Right atrium auricular region (tissue), 2 donors: ENCODE measurements around the gene NR3C2. TPM values are rescaled to one million over a fixed set of nuclear protein-coding genes. Genes with fewer than 3 reads are reported as not detected.

Source experiments
- DNase-seq: peaks from one replicate; pipeline ENCODE4 v3.0.0-alpha.2; 2019; ENCODE audit warnings: low spot score
- H3K27ac ChIP-seq, 2 donors: fragments of 200-600 bp; sonication (generic); 1 replicate in 1 of 2; 2 replicates in 1 of 2; pipeline ENCODE4 v1.5.1; 2016 to 2019
- H3K27me3 ChIP-seq, 2 donors: fragments of 200-600 bp; sonication (generic); one replicate each; pipeline versions ENCODE4 v1.5.1 to v1.6.0; 2017 to 2019
- H3K36me3 ChIP-seq: fragments of 200-600 bp; sonication (generic); one replicate; pipeline ENCODE4 v1.5.1; 2016
- H3K4me1 ChIP-seq, 2 donors: fragments of 200-600 bp; sonication (generic); one replicate each; pipeline versions ENCODE4 v1.5.1 to v1.6.0; 2017 to 2019
- H3K4me3 ChIP-seq, 2 donors: fragments of 200-600 bp; sonication (generic); 1 replicate in 1 of 2; 2 replicates in 1 of 2; pipeline ENCODE4 v1.5.1; 2017 to 2019; ENCODE audit warnings: mild to moderate bottlenecking in 1 of 2, moderate library complexity in 1 of 2
- H3K9me3 ChIP-seq, 2 donors: fragments of 200-600 bp; sonication (generic); one replicate each; pipeline ENCODE4 v1.5.1; 2019
- total RNA-seq, 2 donors: library from RNA; depleted of rRNA; stranded (reverse); fragments of >200 nt; gene quantifications; one replicate each; pipeline ENCODE4 v1.1.0, GENCODE V29; 2016
- TF ChIP-seq, protein P1 (sequence below), 2 donors: fragments of 200-600 bp; sonication (generic); IDR thresholded peaks; one replicate each; pipeline ENCODE4 v1.5.1; 2019; ENCODE audit warnings: antibody characterized with exemption in 2 of 2

NR3C2 gene
- total RNA-seq, 2 donors from 2014 or later = 15.7 to 39.9 TPM

DNA sequence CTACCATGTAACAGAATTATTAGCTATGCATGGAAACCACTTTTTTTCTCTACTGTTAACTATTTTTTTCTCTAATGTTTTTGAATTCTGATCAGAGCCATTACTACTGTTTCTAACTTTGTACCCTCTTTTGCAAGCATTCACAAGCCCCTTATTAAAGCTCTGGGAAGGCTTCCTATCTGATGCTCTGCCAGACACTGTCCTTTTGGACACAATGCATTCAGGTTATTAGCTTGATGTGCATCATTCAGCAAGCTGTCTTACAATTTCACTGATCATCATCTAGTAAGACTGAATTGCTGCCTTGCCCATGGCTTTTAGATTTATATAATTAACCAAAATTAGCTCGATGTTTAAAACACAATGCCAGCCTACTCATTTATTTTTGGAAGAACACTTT is 155.1 kb downstream of the NR3C2 start:
- no peak for DNase-seq
- TF ChIP-seq, protein P1, sequence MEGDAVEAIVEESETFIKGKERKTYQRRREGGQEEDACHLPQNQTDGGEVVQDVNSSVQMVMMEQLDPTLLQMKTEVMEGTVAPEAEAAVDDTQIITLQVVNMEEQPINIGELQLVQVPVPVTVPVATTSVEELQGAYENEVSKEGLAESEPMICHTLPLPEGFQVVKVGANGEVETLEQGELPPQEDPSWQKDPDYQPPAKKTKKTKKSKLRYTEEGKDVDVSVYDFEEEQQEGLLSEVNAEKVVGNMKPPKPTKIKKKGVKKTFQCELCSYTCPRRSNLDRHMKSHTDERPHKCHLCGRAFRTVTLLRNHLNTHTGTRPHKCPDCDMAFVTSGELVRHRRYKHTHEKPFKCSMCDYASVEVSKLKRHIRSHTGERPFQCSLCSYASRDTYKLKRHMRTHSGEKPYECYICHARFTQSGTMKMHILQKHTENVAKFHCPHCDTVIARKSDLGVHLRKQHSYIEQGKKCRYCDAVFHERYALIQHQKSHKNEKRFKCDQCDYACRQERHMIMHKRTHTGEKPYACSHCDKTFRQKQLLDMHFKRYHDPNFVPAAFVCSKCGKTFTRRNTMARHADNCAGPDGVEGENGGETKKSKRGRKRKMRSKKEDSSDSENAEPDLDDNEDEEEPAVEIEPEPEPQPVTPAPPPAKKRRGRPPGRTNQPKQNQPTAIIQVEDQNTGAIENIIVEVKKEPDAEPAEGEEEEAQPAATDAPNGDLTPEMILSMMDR (IDR thresholded peaks at IDR 0.05) = no peak
- Histone ChIP-seq H3K9me3 (no peaks in the 10 kb centered on the region), H3K4me3 (no peak overlapping the region), H3K27me3 (no peaks in the 10 kb centered on the region), H3K36me3 (no peaks in the 10 kb centered on the region), H3K27ac (no peak overlapping the region), H3K4me1 (peaks cover 0 to 56% of the 10 kb centered on the region in 2 donors)

DNA sequence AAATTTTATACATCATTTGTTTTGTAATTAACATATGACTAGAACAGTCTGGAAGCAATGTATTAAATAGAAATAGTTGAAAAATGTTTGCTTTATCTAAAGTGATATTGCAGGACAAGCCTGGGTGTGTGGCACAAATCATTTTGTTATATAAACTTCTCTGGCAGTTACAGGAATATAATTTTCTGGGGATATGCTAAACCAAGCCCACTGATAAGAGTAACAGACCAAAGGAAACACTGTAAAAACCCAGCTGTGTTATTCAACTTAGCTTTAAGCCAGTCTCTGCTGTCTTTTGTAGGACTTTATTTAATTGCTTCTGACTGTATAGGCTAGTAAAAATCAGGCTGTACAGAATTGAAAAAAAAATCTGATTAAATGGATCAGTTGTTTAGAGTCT is 156.2 kb downstream of the NR3C2 start:
- Histone ChIP-seq H3K4me3 (no peak overlapping the region), H3K27ac (no peak overlapping the region), H3K9me3 (no peaks in the 10 kb centered on the region), H3K36me3 (no peaks in the 10 kb centered on the region), H3K27me3 (no peaks in the 10 kb centered on the region), H3K4me1 (peaks cover 0 to 56% of the 10 kb centered on the region in 2 donors)
- TF ChIP-seq, protein P1 (IDR thresholded peaks at IDR 0.05) = no peak
- DNase-seq = no peak

DNA sequence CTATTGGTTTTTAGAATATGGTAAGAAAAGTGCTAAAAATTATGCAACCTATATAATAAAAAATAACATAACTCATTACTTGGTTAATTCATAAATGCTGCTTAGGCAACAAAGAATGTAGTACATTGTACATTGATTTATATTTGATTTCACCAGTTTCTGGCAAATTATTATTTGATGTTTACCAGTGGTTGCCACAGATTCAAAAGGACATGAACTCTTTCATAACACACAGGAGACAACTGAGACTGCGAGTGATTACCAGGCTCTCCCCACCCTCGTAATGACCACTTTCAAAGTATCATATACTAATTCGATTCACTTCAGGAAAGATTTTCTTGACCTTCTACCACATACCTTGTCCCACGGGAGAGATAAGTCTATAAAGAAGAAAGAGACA is 158.5 kb downstream of the NR3C2 start:
- no peak for DNase-seq
- Histone ChIP-seq H3K4me3 (no peak overlapping the region), H3K9me3 (no peaks in the 10 kb centered on the region), H3K27me3 (no peaks in the 10 kb centered on the region), H3K27ac (no peak overlapping the region), H3K36me3 (no peaks in the 10 kb centered on the region), H3K4me1 (peaks cover 0 to 54% of the 10 kb centered on the region in 2 donors)
- TF ChIP-seq, protein P1 (IDR thresholded peaks at IDR 0.05) = no peak

DNA sequence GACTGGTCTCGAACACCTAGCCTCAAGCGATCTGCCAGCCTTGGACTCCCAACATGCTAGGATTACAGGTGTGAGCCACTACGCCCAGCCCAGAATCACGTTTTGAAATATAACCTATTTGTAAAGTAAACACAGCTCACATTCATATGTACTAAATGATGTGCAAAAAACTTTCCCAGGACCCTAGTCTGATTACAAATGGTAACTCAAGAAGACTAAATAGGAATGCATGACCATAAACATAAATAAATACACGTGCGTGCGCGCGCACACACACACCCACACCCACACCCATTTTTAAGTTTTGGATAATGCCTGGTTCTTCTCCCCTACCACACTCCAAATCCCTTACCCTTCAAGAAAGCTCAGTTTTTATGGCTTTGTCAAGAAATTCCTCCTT is 163.9 kb downstream of the NR3C2 start:
- Histone ChIP-seq H3K27me3 (no peaks in the 10 kb centered on the region), H3K27ac (no peak overlapping the region), H3K4me3 (no peak overlapping the region), H3K4me1 (peaks cover 0 to 22% of the 10 kb centered on the region in 2 donors), H3K36me3 (no peaks in the 10 kb centered on the region), H3K9me3 (no peaks in the 10 kb centered on the region)
- DNase-seq = no peak
- TF ChIP-seq, protein P1 (IDR thresholded peaks at IDR 0.05) = no peak

DNA sequence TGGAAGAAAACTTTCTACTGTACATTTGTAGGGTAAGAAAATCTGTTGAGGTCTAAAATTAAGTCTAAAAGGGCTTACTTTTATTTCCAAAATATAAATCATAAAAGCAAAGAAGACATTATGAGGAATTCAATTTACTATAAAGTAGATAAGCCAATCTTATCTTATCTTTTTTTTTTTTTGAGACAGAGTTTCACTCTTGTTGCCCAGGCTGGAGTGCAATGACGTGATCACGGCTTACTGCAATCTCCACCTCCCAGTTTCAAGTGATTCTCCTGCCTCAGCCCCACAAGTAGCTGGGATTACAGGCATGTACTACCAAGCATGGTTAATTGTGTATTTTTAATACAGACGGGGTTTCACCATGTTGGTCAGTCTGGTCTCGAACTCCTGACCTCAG is 166.9 kb downstream of the NR3C2 start:
- no peak overlapping the region for H3K27ac ChIP-seq
- H3K36me3 ChIP-seq = no peaks in the 10 kb centered on the region
- H3K27me3 ChIP-seq = no peaks in the 10 kb centered on the region
- no peak for DNase-seq
- TF ChIP-seq, protein P1 (IDR thresholded peaks at IDR 0.05) = no peak
- peaks cover 0 to 18% of the 10 kb centered on the region in 2 donors for H3K4me1 ChIP-seq
- no peaks in the 10 kb centered on the region for H3K9me3 ChIP-seq
- H3K4me3 ChIP-seq = no peak overlapping the region

DNA sequence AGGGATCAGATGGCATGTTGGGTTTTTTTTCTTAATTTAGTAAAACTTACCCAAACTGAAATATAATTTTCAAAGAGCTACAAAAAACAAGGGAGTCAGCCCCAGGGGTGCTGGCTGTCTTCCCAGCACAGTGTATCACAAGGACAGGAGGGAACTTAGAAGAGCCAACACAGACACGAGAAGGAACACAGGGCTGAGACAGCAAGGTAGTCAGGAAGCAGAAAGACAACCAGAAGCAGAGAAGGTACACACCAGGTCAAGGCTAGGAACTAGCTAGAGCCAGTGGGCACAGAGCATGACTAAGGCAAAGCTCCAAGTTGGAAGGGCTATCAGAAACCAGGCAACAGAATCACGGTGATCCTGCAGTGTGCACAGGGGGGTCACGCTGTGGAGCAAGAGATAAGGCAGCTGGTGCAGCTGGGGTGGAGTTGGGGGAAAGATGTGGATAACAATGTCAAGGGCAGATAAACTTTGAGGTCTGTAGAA is 168.7 kb downstream of the NR3C2 start:
- peak overlapping the region in 1 of 2 donors; percentile 10 for H3K27ac ChIP-seq
- no peak for DNase-seq
- TF ChIP-seq, protein P1 (IDR thresholded peaks at IDR 0.05) = no peak
- peaks cover 0 to 18% of the 10 kb centered on the region in 2 donors for H3K4me1 ChIP-seq
- no peaks in the 10 kb centered on the region for H3K36me3 ChIP-seq
- H3K9me3 ChIP-seq = no peaks in the 10 kb centered on the region
- H3K27me3 ChIP-seq = no peaks in the 10 kb centered on the region
- H3K4me3 ChIP-seq = no peak overlapping the region
